HCT116 (cell line): ENCODE data around the gene PRAMEF20. TPM values are rescaled to one million over a fixed set of nuclear protein-coding genes. Genes with fewer than 3 reads are reported as not detected.
"Not testable (repeated sequence)": the region's sequence is repeated elsewhere in the genome, so short reads cannot be mapped to it uniquely, and the experiment has no call there.

ENCODE experiments used
- ATAC-seq: fragments of 200-7000 bp; cut with Tn5 transposase; 2 replicates; pipeline ENCODE4 v1.9.1; 2020; ENCODE audit warnings: mild to moderate bottlenecking, moderate library complexity
- BruUV-seq: library from RNA; stranded (reverse); fragments of 400-500 nt; replicated peaks from 2 replicates; lab custom pipeline; 2021; lab: Mats Ljungman, UMichigan
- CTCF ChIA-PET: fragments of 300-600 bp; sonication (Branson Sonifier 250); formaldehyde crosslinking; loops from one replicate; lab custom pipeline; 2021; ENCODE audit warnings: antibody characterized with exemption; lab: Charles Lee
- POLR2A ChIA-PET: fragments of 300-600, 350-600 bp; sonication (Branson Sonifier 250); formaldehyde crosslinking; loops from one replicate; lab custom pipeline; 2021; ENCODE audit warnings: antibody characterized with exemption; lab: Charles Lee
- RAD21 ChIA-PET, 2 experiments: fragments of 300-600 bp; sonication (Branson Sonifier 250); formaldehyde crosslinking; loops; one replicate each; lab custom pipeline; 2023; ENCODE audit warnings: low total read pairs in 2 of 2; ENCODE audit not compliant: uncharacterized antibody in 2 of 2, unreplicated experiment in 2 of 2, low non-redundant PET in 1 of 2; lab: Charles Lee
- DNase-seq: peaks from one replicate; pipeline ENCODE4 v3.0.0-alpha.2; 2010; ENCODE audit warnings: low read depth, low spot score
- H2AFZ ChIP-seq: fragments of 200-600 bp; shearing (Covaris generic), sonication (generic); 2 replicates; pipeline ENCODE4 v1.6.1; 2017; ENCODE audit warnings: low read depth, mixed run types, mixed read lengths, antibody characterized with exemption, low read length; ENCODE audit not compliant: poor library complexity, severe bottlenecking
- H3K27ac ChIP-seq: 2 replicates; pipeline ENCODE4 v1.5.1; 2012; ENCODE audit warnings: low read depth, low read length
- H3K27me3 ChIP-seq: fragments of 200-600 bp; sonication (generic); 2 replicates; pipeline ENCODE4 v1.6.1; 2016; ENCODE audit warnings: mixed run types, low read length, mixed read lengths; ENCODE audit not compliant: insufficient read depth
- H3K36me3 ChIP-seq, 2 experiments: fragments of 200-500 bp in 1 of 2; fragments of 200-600 bp in 1 of 2; sonication (Bioruptor generic) in 1 of 2; sonication (generic) in 1 of 2; 2 replicates each; pipeline versions ENCODE4 v1.5.1 to v1.6.1; 2014 to 2016; ENCODE audit warnings: low read length in 2 of 2, inconsistent platforms in 1 of 2, mixed read lengths in 1 of 2, mixed run types in 1 of 2; ENCODE audit not compliant: insufficient read depth in 2 of 2, control insufficient read depth in 1 of 2
- H3K4me1 ChIP-seq, 2 experiments: fragments of 200-600 bp in 1 of 2; sonication (generic) in 1 of 2; 2 replicates each; pipeline versions ENCODE4 v1.5.1 to v1.6.1; 2012 to 2017; ENCODE audit warnings: low read length in 2 of 2, inconsistent platforms in 1 of 2, mild to moderate bottlenecking in 1 of 2, mixed read lengths in 1 of 2, mixed run types in 1 of 2, moderate library complexity in 1 of 2; ENCODE audit not compliant: insufficient read depth in 2 of 2, control insufficient read depth in 1 of 2
- H3K4me2 ChIP-seq: fragments of 200-600 bp; sonication (generic); 2 replicates; pipeline ENCODE4 v1.6.1; 2017; ENCODE audit warnings: mixed run types, low read length, mixed read lengths
- H3K4me3 ChIP-seq, 2 experiments: fragments of 200-600 bp in 1 of 2; sonication (generic) in 1 of 2; replicated peaks in 1 of 2; 2 replicates each; pipeline ENCODE4 v1.5.1; 2011 to 2016; ENCODE audit warnings: low read length in 2 of 2, control low read depth in 1 of 2, low read depth in 1 of 2, mild to moderate bottlenecking in 1 of 2, mixed read lengths in 1 of 2, mixed run types in 1 of 2
- H3K79me2 ChIP-seq: fragments of 200-600 bp; sonication (generic); 2 replicates; pipeline ENCODE4 v1.6.1; 2017; ENCODE audit warnings: mild to moderate bottlenecking, mixed run types, low read length, moderate library complexity, mixed read lengths; ENCODE audit not compliant: insufficient read depth
- H3K9ac ChIP-seq: fragments of 200-600 bp; sonication (generic); 2 replicates; pipeline ENCODE4 v1.6.1; 2016; ENCODE audit warnings: low read length, mixed read lengths
- H3K9me2 ChIP-seq: fragments of 200-600 bp; sonication (generic), shearing (Covaris generic); 2 replicates; pipeline ENCODE4 v1.6.1; 2017; ENCODE audit warnings: mixed run types, mild to moderate bottlenecking, moderate library complexity; ENCODE audit not compliant: insufficient read depth
- H3K9me3 ChIP-seq, 2 experiments: fragments of 200-500 bp in 1 of 2; fragments of 200-600 bp in 1 of 2; sonication (Bioruptor generic) in 1 of 2; sonication (generic) in 1 of 2; 2 replicates each; pipeline ENCODE4 v1.6.1; 2014 to 2017; ENCODE audit warnings: low read length in 2 of 2, mixed read lengths in 2 of 2, inconsistent platforms in 1 of 2, low read depth in 1 of 2, mild to moderate bottlenecking in 1 of 2, mixed run types in 1 of 2, moderate library complexity in 1 of 2; ENCODE audit not compliant: control insufficient read depth in 1 of 2, insufficient read depth in 1 of 2
- H4K20me1 ChIP-seq: fragments of 200-600 bp; sonication (generic), shearing (Covaris generic); 2 replicates; pipeline ENCODE4 v1.6.1; 2017; ENCODE audit warnings: mixed run types, mild to moderate bottlenecking, moderate library complexity; ENCODE audit not compliant: insufficient read depth
- ATF3 ChIP-seq: IDR thresholded peaks from 2 replicates; pipeline ENCODE4 v1.6.1; 2012
- EGR1 ChIP-seq: IDR thresholded peaks from 2 replicates; pipeline ENCODE4 v1.6.1; 2012; ENCODE audit warnings: low read depth
- intact Hi-C: fragments of 100-400 bp; cut with micrococcal nuclease; formaldehyde crosslinking; loops from 2 replicates; pipeline ENCODE4 v1.10.0; 2022
- total RNA-seq: library from RNA; stranded (reverse); gene quantifications from one replicate; pipeline ENCODE4 v1.2.1, GENCODE V29; 2021; ENCODE audit not compliant: unreplicated experiment

The PRAMEF20 gene
- total RNA-seq, 1 experiment from 2014 or later: not detected

GRCh38 chr1:13435458-13435857 lies 25.2 kb downstream of the PRAMEF20 start:
- Histone ChIP-seq H3K9ac (no peak overlapping the region), H3K4me2 (no peak overlapping the region), H3K27ac (no peak overlapping the region), H3K4me3 (no peak overlapping the region), H3K9me2 (no peaks in the 10 kb centered on the region), H3K9me3 (no peaks in the 10 kb centered on the region), H2AFZ (no peak overlapping the region), H3K27me3 (no peaks in the 10 kb centered on the region), H3K4me1 (no peaks in the 10 kb centered on the region), H4K20me1 (no peaks in the 10 kb centered on the region)
- ChIA-PET CTCF (no interaction called here), POLR2A (no interaction called here)
- no peak for DNase-seq
- intact Hi-C loops: no loop called here
- no TSS peak for BruUV-seq
- TF ChIP-seq EGR1 (no peak), ATF3 (no peak)
- TF ChIP-seq, all 23 proteins: peak for 0
- H3K79me2 ChIP-seq: no peaks in the 10 kb centered on the region
- RAD21 ChIA-PET: no interaction called here
- ATAC-seq: no peak
- H3K36me3 ChIP-seq: no peaks in the 10 kb centered on the region

- H3K9me2 ChIP-seq, H3K36me3 ChIP-seq, H3K4me2 ChIP-seq, H3K4me3 ChIP-seq, POLR2A ChIA-PET, intact Hi-C loops, H2AFZ ChIP-seq, H3K27ac ChIP-seq, H3K27me3 ChIP-seq, H3K9me3 ChIP-seq, BruUV-seq, H4K20me1 ChIP-seq, ATAC-seq, RAD21 ChIA-PET, DNase-seq, H3K9ac ChIP-seq, H3K4me1 ChIP-seq, H3K79me2 ChIP-seq: not testable (repeated sequence)
- CTCF ChIA-PET: interaction anchor here (0.6 kb wide), 1 partner anchor 105 kb away, joined by 3 read pairs; no protein-coding TSS in a partner anchor
Measured at GRCh38 chr1:13439104-13439783, 29.0 kb downstream of the PRAMEF20 start.
